Measurements from ENCODE around the gene ABCF1. TPM values are rescaled to one million over a fixed set of nuclear protein-coding genes. Genes with fewer than 3 reads are reported as not detected.

The ABCF1 gene
- total RNA-seq, 2 experiments from 2014 or later: 86.9 to 88.0 TPM

GRCh38 chr6:30601436-30601814 lies 30.2 kb downstream of the ABCF1 start:
- no peak for ATAC-seq
- DNase-seq: no peak
- Mint-ChIP-seq H3K27me3 (no peaks in the 10 kb centered on the region), H3K4me1 (ENCODE audit: low read depth) (peaks cover 16% of the 10 kb centered on the region), H3K36me3 (ENCODE audit: low read depth) (peaks cover 52% of the 10 kb centered on the region), H3K27ac (no peak overlapping the region), H3K9me3 (no peaks in the 10 kb centered on the region), H3K4me3 (no peak overlapping the region)
- POLR2A ChIA-PET: interaction anchor here (0.6 to 9.5 kb wide), 14 partner anchors 9 to 137 kb away, joined by 3 to 121 read pairs (median 4); partner anchors contain the start of genes ABCF1, GNL1 and PRR3
- TF ChIP-seq CTCF (IDR thresholded peaks at IDR 0.05): no peak
- CTCF ChIA-PET: interaction anchor here (1.0 to 10.1 kb wide), 6 partner anchors 10 to 147 kb away, joined by 3 to 115 read pairs (median 6); no protein-coding TSS in a partner anchor
- intact Hi-C loops (cut with micrococcal nuclease): no loop called here

- Mint-ChIP-seq H3K27ac (no peak overlapping the region), H3K4me1 (ENCODE audit: low read depth) (peaks cover 15% of the 10 kb centered on the region), H3K4me3 (no peak overlapping the region), H3K36me3 (ENCODE audit: low read depth) (peaks cover 57% of the 10 kb centered on the region), H3K27me3 (no peaks in the 10 kb centered on the region), H3K9me3 (no peaks in the 10 kb centered on the region)
- CTCF ChIA-PET: interaction anchor here (6.6 to 10.1 kb wide), 2 partner anchors 59 to 119 kb away, joined by 91 to 115 read pairs; no protein-coding TSS in a partner anchor
- POLR2A ChIA-PET: interaction anchor here (0.6 to 9.5 kb wide), 9 partner anchors 8 to 63 kb away, joined by 3 to 121 read pairs (median 7); partner anchors contain the start of genes ABCF1, GNL1 and PRR3
- DNase-seq: no peak
- intact Hi-C loops (cut with micrococcal nuclease): no loop called here
- no peak for ATAC-seq
- TF ChIP-seq CTCF (IDR thresholded peaks at IDR 0.05): no peak
Observed at GRCh38 chr6:30601815-30602641, 30.8 kb downstream of the ABCF1 start.

- DNase-seq (no peak), ATAC-seq (no peak)
- ChIA-PET CTCF (interaction anchor here (0.6 to 2.2 kb wide), 7 partner anchors 9 to 122 kb away, joined by 3 to 7 read pairs (median 4); no protein-coding TSS in a partner anchor), POLR2A (interaction anchor here (0.6 to 9.5 kb wide), 5 partner anchors 9 to 113 kb away, joined by 3 to 121 read pairs (median 4); no protein-coding TSS in a partner anchor)
- intact Hi-C loops (cut with micrococcal nuclease): no loop called here
- no peak for TF ChIP-seq CTCF (IDR thresholded peaks at IDR 0.05)
- Mint-ChIP-seq H3K9me3 (no peaks in the 10 kb centered on the region), H3K4me1 (ENCODE audit: low read depth) (peaks cover 18% of the 10 kb centered on the region), H3K27me3 (no peaks in the 10 kb centered on the region), H3K4me3 (no peak overlapping the region), H3K36me3 (ENCODE audit: low read depth) (peaks cover 66% of the 10 kb centered on the region), H3K27ac (no peak overlapping the region)
Observed at GRCh38 chr6:30603961-30604360, 32.7 kb downstream of the ABCF1 start.

- H3K9me3 Mint-ChIP-seq: no peaks in the 10 kb centered on the region
- ChIA-PET CTCF (interaction anchor here (1.0 to 1.6 kb wide), 5 partner anchors 12 to 157 kb away, joined by 4 to 25 read pairs (median 5); no protein-coding TSS in a partner anchor), POLR2A (interaction anchor here (0.9 to 1.6 kb wide), 9 partner anchors 9 to 53 kb away, joined by 3 to 8 read pairs (median 4); partner anchors contain the start of genes GNL1 and PRR3)
- no peaks in the 10 kb centered on the region for H3K27me3 Mint-ChIP-seq
- no peak overlapping the region for H3K4me3 Mint-ChIP-seq
- ATAC-seq: no peak
- peaks cover 86% of the 10 kb centered on the region for H3K36me3 Mint-ChIP-seq (ENCODE audit: low read depth)
- H3K27ac Mint-ChIP-seq: peak overlapping the region; percentile 59
- intact Hi-C loops (cut with micrococcal nuclease): no loop called here
- TF ChIP-seq CTCF (IDR thresholded peaks at IDR 0.05): no peak
- H3K4me1 Mint-ChIP-seq (ENCODE audit: low read depth): peaks cover 63% of the 10 kb centered on the region
- no peak for DNase-seq
Observed at GRCh38 chr6:30610065-30610464, 38.8 kb downstream of the ABCF1 start.

Measured in activated CD8-positive, alpha-beta T cell treated with anti-CD3 and anti-CD28 coated beads for 36 hours (primary cell).